Measurements from ENCODE around the gene C5orf46. TPM values are rescaled to one million over a fixed set of nuclear protein-coding genes. Genes with fewer than 3 reads are reported as not detected.

The C5orf46 gene
- total RNA-seq, 1 experiment from 2014 or later, result not detected

DNA sequence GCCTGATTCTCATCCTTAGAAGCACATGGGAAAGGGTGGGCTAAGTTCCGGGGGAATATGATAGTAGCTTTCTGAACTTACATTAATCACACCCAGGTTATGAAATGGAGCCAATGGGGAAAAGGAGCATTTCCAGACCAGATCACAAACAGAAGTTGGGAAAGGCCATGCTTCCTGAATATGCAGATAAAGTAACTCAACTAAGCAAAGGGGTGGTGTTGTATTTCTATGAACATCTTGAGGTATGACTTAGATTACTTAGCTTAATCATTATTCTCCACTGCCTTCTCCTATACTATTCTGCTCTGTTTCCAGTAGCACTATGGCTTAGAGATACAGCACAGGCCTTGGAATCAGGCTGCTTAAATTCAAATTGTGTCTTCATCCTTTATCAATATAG lies 10.5 kb downstream of the C5orf46 start:
- DNase-seq (ENCODE audit: low spot score) (no peak), ATAC-seq (no peak)
- POLR2A ChIA-PET, result interaction anchor here (0.5 kb wide), 1 partner anchor 262 kb away, joined by 3 read pairs; no protein-coding TSS in a partner anchor
- Mint-ChIP-seq H3K9me3 (no peaks in the 10 kb centered on the region), H3K36me3 (no peaks in the 10 kb centered on the region), H3K27me3 (ENCODE audit: low read depth) (no peaks in the 10 kb centered on the region), H3K27ac (no peak overlapping the region), H3K4me3 (no peak overlapping the region), H3K4me1 (peaks cover 30% of the 10 kb centered on the region)
- no peak for TF ChIP-seq ETV6 (CRISPR knock-in tag; IDR thresholded peaks at IDR 0.05)
- TF ChIP-seq ZNF423 (CRISPR knock-in tag; IDR thresholded peaks at IDR 0.05), result no peak
- TF ChIP-seq, protein P1, sequence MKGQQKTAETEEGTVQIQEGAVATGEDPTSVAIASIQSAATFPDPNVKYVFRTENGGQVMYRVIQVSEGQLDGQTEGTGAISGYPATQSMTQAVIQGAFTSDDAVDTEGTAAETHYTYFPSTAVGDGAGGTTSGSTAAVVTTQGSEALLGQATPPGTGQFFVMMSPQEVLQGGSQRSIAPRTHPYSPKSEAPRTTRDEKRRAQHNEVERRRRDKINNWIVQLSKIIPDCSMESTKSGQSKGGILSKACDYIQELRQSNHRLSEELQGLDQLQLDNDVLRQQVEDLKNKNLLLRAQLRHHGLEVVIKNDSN (CRISPR knock-in tag; IDR thresholded peaks at IDR 0.05), result no peak
- no peak for TF ChIP-seq FOXP1 (CRISPR knock-in tag; IDR thresholded peaks at IDR 0.05; ENCODE audit: borderline replicate concordance)
- no peak for TF ChIP-seq HMGA2 (CRISPR knock-in tag; IDR thresholded peaks at IDR 0.05)
- no peak for TF ChIP-seq KAT7 (CRISPR knock-in tag; IDR thresholded peaks at IDR 0.05; ENCODE audit: borderline replicate concordance)
- TF ChIP-seq TEAD4 (CRISPR knock-in tag; IDR thresholded peaks at IDR 0.05), result no peak
- TF ChIP-seq, protein P2, sequence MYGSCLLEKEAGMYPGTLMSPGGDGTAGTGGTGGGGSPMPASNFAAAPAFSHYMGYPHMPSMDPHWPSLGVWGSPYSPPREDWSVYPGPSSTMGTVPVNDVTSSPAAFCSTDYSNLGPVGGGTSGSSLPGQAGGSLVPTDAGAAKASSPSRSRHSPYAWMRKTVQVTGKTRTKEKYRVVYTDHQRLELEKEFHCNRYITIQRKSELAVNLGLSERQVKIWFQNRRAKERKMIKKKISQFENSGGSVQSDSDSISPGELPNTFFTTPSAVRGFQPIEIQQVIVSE (CRISPR knock-in tag; IDR thresholded peaks at IDR 0.05; ENCODE audit: borderline replicate concordance), result no peak
- TF ChIP-seq ZNF219 (CRISPR knock-in tag; IDR thresholded peaks at IDR 0.05; ENCODE audit: borderline replicate concordance), result no peak
- no peak for TF ChIP-seq NR2C2 (CRISPR knock-in tag; IDR thresholded peaks at IDR 0.05)
- no peak for TF ChIP-seq SMAD4 (CRISPR knock-in tag; IDR thresholded peaks at IDR 0.05)
- no peak for TF ChIP-seq GTF2I (CRISPR knock-in tag; conservative IDR thresholded peaks at IDR 0.05)
- TF ChIP-seq, protein P3, sequence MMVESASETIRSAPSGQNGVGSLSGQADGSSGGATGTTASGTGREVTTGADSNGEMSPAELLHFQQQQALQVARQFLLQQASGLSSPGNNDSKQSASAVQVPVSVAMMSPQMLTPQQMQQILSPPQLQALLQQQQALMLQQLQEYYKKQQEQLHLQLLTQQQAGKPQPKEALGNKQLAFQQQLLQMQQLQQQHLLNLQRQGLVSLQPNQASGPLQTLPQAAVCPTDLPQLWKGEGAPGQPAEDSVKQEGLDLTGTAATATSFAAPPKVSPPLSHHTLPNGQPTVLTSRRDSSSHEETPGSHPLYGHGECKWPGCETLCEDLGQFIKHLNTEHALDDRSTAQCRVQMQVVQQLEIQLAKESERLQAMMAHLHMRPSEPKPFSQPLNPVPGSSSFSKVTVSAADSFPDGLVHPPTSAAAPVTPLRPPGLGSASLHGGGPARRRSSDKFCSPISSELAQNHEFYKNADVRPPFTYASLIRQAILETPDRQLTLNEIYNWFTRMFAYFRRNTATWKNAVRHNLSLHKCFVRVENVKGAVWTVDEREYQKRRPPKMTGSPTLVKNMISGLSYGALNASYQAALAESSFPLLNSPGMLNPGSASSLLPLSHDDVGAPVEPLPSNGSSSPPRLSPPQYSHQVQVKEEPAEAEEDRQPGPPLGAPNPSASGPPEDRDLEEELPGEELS (CRISPR knock-in tag; IDR thresholded peaks at IDR 0.05), result no peak
- no peak for TF ChIP-seq MYBL2 (CRISPR knock-in tag; IDR thresholded peaks at IDR 0.05)
- TF ChIP-seq ELF4 (CRISPR knock-in tag; IDR thresholded peaks at IDR 0.05; ENCODE audit: low read depth), result no peak
- no peak for TF ChIP-seq GRHL2 (CRISPR knock-in tag; IDR thresholded peaks at IDR 0.05; ENCODE audit: insufficient replicate concordance, severe bottlenecking)
- no peak for TF ChIP-seq RELA (CRISPR knock-in tag; IDR thresholded peaks at IDR 0.05; ENCODE audit: borderline replicate concordance)
- TF ChIP-seq, protein P4, sequence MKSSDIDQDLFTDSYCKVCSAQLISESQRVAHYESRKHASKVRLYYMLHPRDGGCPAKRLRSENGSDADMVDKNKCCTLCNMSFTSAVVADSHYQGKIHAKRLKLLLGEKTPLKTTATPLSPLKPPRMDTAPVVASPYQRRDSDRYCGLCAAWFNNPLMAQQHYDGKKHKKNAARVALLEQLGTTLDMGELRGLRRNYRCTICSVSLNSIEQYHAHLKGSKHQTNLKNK (CRISPR knock-in tag; IDR thresholded peaks at IDR 0.05), result no peak
- TF ChIP-seq SOX15 (CRISPR knock-in tag; IDR thresholded peaks at IDR 0.05), result no peak
- CTCF ChIA-PET, result interaction anchor here (1.3 kb wide), 1 partner anchor 9 kb away, joined by 6 read pairs; no protein-coding TSS in a partner anchor

DNA sequence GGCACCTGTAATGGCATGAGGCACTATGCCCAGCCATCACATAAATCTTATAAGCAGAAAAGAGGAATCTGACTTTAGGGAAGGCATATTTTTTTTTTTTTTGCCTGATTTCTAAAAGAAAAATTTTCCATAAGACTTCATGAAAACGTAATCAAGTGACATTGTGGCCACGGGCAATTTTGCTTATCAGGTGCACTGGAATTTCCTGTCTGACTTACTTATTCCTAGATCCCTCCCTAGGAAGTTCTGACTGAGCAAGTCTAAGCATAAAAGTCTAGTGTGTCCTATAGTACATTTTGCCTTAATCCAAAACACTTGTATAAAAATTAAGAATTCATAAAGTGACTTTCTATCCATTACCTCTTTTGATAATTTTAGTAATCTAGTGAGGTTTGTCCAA lies 12.5 kb downstream of the C5orf46 start:
- no peak for ATAC-seq
- POLR2A ChIA-PET, result no interaction called here
- DNase-seq (ENCODE audit: low spot score), result no peak
- TF ChIP-seq ZNF671 (CRISPR knock-in tag; IDR thresholded peaks at IDR 0.05), result no peak
- no peak for TF ChIP-seq ZNF232 (CRISPR knock-in tag; IDR thresholded peaks at IDR 0.05)
- TF ChIP-seq, protein P5, sequence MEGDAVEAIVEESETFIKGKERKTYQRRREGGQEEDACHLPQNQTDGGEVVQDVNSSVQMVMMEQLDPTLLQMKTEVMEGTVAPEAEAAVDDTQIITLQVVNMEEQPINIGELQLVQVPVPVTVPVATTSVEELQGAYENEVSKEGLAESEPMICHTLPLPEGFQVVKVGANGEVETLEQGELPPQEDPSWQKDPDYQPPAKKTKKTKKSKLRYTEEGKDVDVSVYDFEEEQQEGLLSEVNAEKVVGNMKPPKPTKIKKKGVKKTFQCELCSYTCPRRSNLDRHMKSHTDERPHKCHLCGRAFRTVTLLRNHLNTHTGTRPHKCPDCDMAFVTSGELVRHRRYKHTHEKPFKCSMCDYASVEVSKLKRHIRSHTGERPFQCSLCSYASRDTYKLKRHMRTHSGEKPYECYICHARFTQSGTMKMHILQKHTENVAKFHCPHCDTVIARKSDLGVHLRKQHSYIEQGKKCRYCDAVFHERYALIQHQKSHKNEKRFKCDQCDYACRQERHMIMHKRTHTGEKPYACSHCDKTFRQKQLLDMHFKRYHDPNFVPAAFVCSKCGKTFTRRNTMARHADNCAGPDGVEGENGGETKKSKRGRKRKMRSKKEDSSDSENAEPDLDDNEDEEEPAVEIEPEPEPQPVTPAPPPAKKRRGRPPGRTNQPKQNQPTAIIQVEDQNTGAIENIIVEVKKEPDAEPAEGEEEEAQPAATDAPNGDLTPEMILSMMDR (IDR thresholded peaks at IDR 0.05), result no peak
- no peak for TF ChIP-seq CBFB (CRISPR knock-in tag; IDR thresholded peaks at IDR 0.05; ENCODE audit: low read depth)
- TF ChIP-seq ZNF138 (CRISPR knock-in tag; conservative IDR thresholded peaks at IDR 0.05), result no peak
- TF ChIP-seq, protein P6, sequence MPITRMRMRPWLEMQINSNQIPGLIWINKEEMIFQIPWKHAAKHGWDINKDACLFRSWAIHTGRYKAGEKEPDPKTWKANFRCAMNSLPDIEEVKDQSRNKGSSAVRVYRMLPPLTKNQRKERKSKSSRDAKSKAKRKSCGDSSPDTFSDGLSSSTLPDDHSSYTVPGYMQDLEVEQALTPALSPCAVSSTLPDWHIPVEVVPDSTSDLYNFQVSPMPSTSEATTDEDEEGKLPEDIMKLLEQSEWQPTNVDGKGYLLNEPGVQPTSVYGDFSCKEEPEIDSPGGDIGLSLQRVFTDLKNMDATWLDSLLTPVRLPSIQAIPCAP (CRISPR knock-in tag; IDR thresholded peaks at IDR 0.05), result no peak
- TF ChIP-seq, protein P7, sequence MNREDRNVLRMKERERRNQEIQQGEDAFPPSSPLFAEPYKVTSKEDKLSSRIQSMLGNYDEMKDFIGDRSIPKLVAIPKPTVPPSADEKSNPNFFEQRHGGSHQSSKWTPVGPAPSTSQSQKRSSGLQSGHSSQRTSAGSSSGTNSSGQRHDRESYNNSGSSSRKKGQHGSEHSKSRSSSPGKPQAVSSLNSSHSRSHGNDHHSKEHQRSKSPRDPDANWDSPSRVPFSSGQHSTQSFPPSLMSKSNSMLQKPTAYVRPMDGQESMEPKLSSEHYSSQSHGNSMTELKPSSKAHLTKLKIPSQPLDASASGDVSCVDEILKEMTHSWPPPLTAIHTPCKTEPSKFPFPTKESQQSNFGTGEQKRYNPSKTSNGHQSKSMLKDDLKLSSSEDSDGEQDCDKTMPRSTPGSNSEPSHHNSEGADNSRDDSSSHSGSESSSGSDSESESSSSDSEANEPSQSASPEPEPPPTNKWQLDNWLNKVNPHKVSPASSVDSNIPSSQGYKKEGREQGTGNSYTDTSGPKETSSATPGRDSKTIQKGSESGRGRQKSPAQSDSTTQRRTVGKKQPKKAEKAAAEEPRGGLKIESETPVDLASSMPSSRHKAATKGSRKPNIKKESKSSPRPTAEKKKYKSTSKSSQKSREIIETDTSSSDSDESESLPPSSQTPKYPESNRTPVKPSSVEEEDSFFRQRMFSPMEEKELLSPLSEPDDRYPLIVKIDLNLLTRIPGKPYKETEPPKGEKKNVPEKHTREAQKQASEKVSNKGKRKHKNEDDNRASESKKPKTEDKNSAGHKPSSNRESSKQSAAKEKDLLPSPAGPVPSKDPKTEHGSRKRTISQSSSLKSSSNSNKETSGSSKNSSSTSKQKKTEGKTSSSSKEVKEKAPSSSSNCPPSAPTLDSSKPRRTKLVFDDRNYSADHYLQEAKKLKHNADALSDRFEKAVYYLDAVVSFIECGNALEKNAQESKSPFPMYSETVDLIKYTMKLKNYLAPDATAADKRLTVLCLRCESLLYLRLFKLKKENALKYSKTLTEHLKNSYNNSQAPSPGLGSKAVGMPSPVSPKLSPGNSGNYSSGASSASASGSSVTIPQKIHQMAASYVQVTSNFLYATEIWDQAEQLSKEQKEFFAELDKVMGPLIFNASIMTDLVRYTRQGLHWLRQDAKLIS (CRISPR knock-in tag; IDR thresholded peaks at IDR 0.05; ENCODE audit: borderline replicate concordance), result no peak

More for the DNA sequence above, 12.5 kb downstream of the C5orf46 start:
- Mint-ChIP-seq H3K36me3 (no peaks in the 10 kb centered on the region), H3K27ac (no peak overlapping the region), H3K4me3 (no peak overlapping the region), H3K9me3 (no peaks in the 10 kb centered on the region), H3K27me3 (ENCODE audit: low read depth) (no peaks in the 10 kb centered on the region), H3K4me1 (peaks cover 22% of the 10 kb centered on the region)
- CTCF ChIA-PET, result interaction anchor here (0.6 kb wide), 1 partner anchor 357 kb away, joined by 3 read pairs; no protein-coding TSS in a partner anchor

Data from WTC11 (cell line).